IPS-15b (cell line): ENCODE data around the gene UGT1A7.

Experiments used
- H3K27me3 ChIP-seq: one replicate; pipeline ENCODE4 v1.6.1; 2013; ENCODE audit warnings: low read length; ENCODE audit not compliant: control insufficient read depth, insufficient read depth
- H3K36me3 ChIP-seq: one replicate; pipeline ENCODE4 v1.6.1; 2013; ENCODE audit warnings: low read length; ENCODE audit not compliant: control insufficient read depth, insufficient read depth
- H3K4me1 ChIP-seq: one replicate; pipeline ENCODE4 v1.6.1; 2013; ENCODE audit warnings: mild to moderate bottlenecking, low read length; ENCODE audit not compliant: control insufficient read depth, insufficient read depth
- H3K4me3 ChIP-seq: one replicate; pipeline ENCODE4 v1.5.1; 2013; ENCODE audit warnings: low read depth, low read length
- H3K9ac ChIP-seq: one replicate; pipeline ENCODE4 v1.6.1; 2013; ENCODE audit warnings: low read depth, mild to moderate bottlenecking, low read length
- H3K9me3 ChIP-seq: one replicate; pipeline ENCODE4 v1.6.1; 2013; ENCODE audit warnings: mild to moderate bottlenecking, low read length; ENCODE audit not compliant: control insufficient read depth, insufficient read depth

Gene UGT1A7

GRCh38 chr2:233684640-233685039 is 2.9 kb downstream of the UGT1A7 start:
- Histone ChIP-seq H3K4me3 (no peak overlapping the region), H3K9ac (no peak overlapping the region), H3K4me1 (no peaks in the 10 kb centered on the region), H3K27me3 (no peaks in the 10 kb centered on the region), H3K9me3 (no peaks in the 10 kb centered on the region), H3K36me3 (no peaks in the 10 kb centered on the region)

- Histone ChIP-seq H3K9me3 (no peaks in the 10 kb centered on the region), H3K27me3 (no peaks in the 10 kb centered on the region), H3K4me3 (no peak overlapping the region), H3K4me1 (peaks cover 4% of the 10 kb centered on the region), H3K36me3 (no peaks in the 10 kb centered on the region), H3K9ac (no peak overlapping the region)
These were observed 5.2 kb downstream of the UGT1A7 start for GRCh38 chr2:233686928-233687327.

GRCh38 chr2:233688341-233688740 is 6.6 kb downstream of the UGT1A7 start:
- no peaks in the 10 kb centered on the region for H3K36me3 ChIP-seq
- H3K4me3 ChIP-seq: no peak overlapping the region

GRCh38 chr2:233689031-233689430 is 7.3 kb downstream of the UGT1A7 start:
- Histone ChIP-seq H3K9ac (no peak overlapping the region), H3K27me3 (no peaks in the 10 kb centered on the region), H3K36me3 (no peaks in the 10 kb centered on the region), H3K4me3 (no peak overlapping the region), H3K9me3 (no peaks in the 10 kb centered on the region), H3K4me1 (peaks cover 7% of the 10 kb centered on the region)

More at GRCh38 chr2:233688341-233688740, 6.6 kb downstream of the UGT1A7 start:
- Histone ChIP-seq H3K9me3 (no peaks in the 10 kb centered on the region), H3K9ac (no peak overlapping the region), H3K27me3 (no peaks in the 10 kb centered on the region), H3K4me1 (peaks cover 7% of the 10 kb centered on the region)

- Histone ChIP-seq H3K4me1 (peaks cover 7% of the 10 kb centered on the region), H3K9me3 (no peaks in the 10 kb centered on the region), H3K9ac (no peak overlapping the region), H3K27me3 (no peaks in the 10 kb centered on the region), H3K4me3 (no peak overlapping the region), H3K36me3 (no peaks in the 10 kb centered on the region)
These were observed 7.8 kb downstream of the UGT1A7 start for GRCh38 chr2:233689501-233689900.

- Histone ChIP-seq H3K27me3 (no peaks in the 10 kb centered on the region), H3K4me3 (no peak overlapping the region), H3K9me3 (no peaks in the 10 kb centered on the region), H3K4me1 (peaks cover 7% of the 10 kb centered on the region), H3K36me3 (no peaks in the 10 kb centered on the region), H3K9ac (no peak overlapping the region)
These were observed 8.7 kb downstream of the UGT1A7 start for GRCh38 chr2:233690444-233690843.

- Histone ChIP-seq H3K9me3 (no peaks in the 10 kb centered on the region), H3K27me3 (no peaks in the 10 kb centered on the region), H3K4me3 (no peak overlapping the region), H3K9ac (no peak overlapping the region), H3K4me1 (peaks cover 7% of the 10 kb centered on the region), H3K36me3 (no peaks in the 10 kb centered on the region)
These were observed 10.0 kb downstream of the UGT1A7 start for GRCh38 chr2:233691443-233692433.

GRCh38 chr2:233692648-233693047 is 10.9 kb downstream of the UGT1A7 start, which contains the start of gene UGT1A6:
Gene UGT1A6, plus strand, starts transcription at chr2:233692890. Its CDS starts 115 bp downstream, at chr2:233693005.
- Histone ChIP-seq H3K4me1 (peaks cover 7% of the 10 kb centered on the region), H3K4me3 (no peak within 1 kb of the TSS), H3K27me3 (no peaks in the 10 kb centered on the region), H3K9ac (no peak within 1 kb of the TSS), H3K9me3 (no peaks in the 10 kb centered on the region), H3K36me3 (no peaks in the 10 kb centered on the region)

- Histone ChIP-seq H3K4me1 (peaks cover 7% of the 10 kb centered on the region), H3K4me3 (no peak overlapping the region), H3K9ac (no peak overlapping the region), H3K27me3 (no peaks in the 10 kb centered on the region), H3K36me3 (no peaks in the 10 kb centered on the region), H3K9me3 (no peaks in the 10 kb centered on the region)
These were observed 12.3 kb downstream of the UGT1A7 start for GRCh38 chr2:233693963-233694362.

- no peak overlapping the region for H3K9ac ChIP-seq
- H3K27me3 ChIP-seq: no peaks in the 10 kb centered on the region
- H3K4me1 ChIP-seq: peaks cover 5% of the 10 kb centered on the region
- no peaks in the 10 kb centered on the region for H3K36me3 ChIP-seq
- no peak overlapping the region for H3K4me3 ChIP-seq
- no peaks in the 10 kb centered on the region for H3K9me3 ChIP-seq
These were observed 17.0 kb downstream of the UGT1A7 start for GRCh38 chr2:233698740-233699139.

- no peaks in the 10 kb centered on the region for H3K9me3 ChIP-seq
- H3K36me3 ChIP-seq: no peaks in the 10 kb centered on the region
- H3K27me3 ChIP-seq: no peaks in the 10 kb centered on the region
- peaks cover 5% of the 10 kb centered on the region for H3K4me1 ChIP-seq
- no peak overlapping the region for H3K4me3 ChIP-seq
- H3K9ac ChIP-seq: no peak overlapping the region
These were observed 17.8 kb downstream of the UGT1A7 start for GRCh38 chr2:233699424-233700027.
